Liver (tissue), 9 donors: ENCODE measurements around the gene FAM151A. TPM values are rescaled to one million over a fixed set of nuclear protein-coding genes. Genes with fewer than 3 reads are reported as not detected.

Source experiments
- DNase-seq: peaks from one replicate; pipeline ENCODE4 v3.0.0-alpha.2; 2017; ENCODE audit warnings: low spot score
- H3K27ac ChIP-seq, 2 donors: one replicate each; pipeline ENCODE4 v1.7.0; 2013; ENCODE audit warnings: inconsistent platforms in 2 of 2, low read length in 2 of 2, control low read depth in 1 of 2, low read depth in 1 of 2, mild to moderate bottlenecking in 1 of 2
- H3K27me3 ChIP-seq, 4 donors: one replicate each; pipeline versions ENCODE4 v1.6.1 to v1.7.0; 2013; ENCODE audit warnings: low read length in 3 of 4, inconsistent platforms in 1 of 4, mild to moderate bottlenecking in 1 of 4, moderate library complexity in 1 of 4; ENCODE audit not compliant: control insufficient read depth in 4 of 4, insufficient read depth in 4 of 4
- H3K36me3 ChIP-seq, 4 donors: one replicate each; pipeline versions ENCODE4 v1.6.1 to v1.7.0; 2013; ENCODE audit warnings: low read length in 3 of 4, mild to moderate bottlenecking in 3 of 4, low read depth in 1 of 4, moderate library complexity in 1 of 4; ENCODE audit not compliant: control insufficient read depth in 4 of 4, insufficient read depth in 3 of 4
- H3K4me1 ChIP-seq, 4 donors: one replicate each; pipeline versions ENCODE4 v1.6.1 to v1.7.0; 2013; ENCODE audit warnings: low read length in 3 of 4, mild to moderate bottlenecking in 3 of 4, moderate library complexity in 1 of 4; ENCODE audit not compliant: control insufficient read depth in 4 of 4, insufficient read depth in 4 of 4
- H3K4me3 ChIP-seq, 3 donors: one replicate each; pipeline versions ENCODE4 v1.6.1 to v1.7.0; 2013; ENCODE audit warnings: low read length in 3 of 3, control low read depth in 1 of 3, low read depth in 1 of 3, mild to moderate bottlenecking in 1 of 3
- H3K9ac ChIP-seq, 2 donors: one replicate each; pipeline ENCODE4 v1.7.0; 2013; ENCODE audit warnings: low read length in 2 of 2, mild to moderate bottlenecking in 2 of 2, moderate library complexity in 2 of 2, control low read depth in 1 of 2, low read depth in 1 of 2
- H3K9me3 ChIP-seq, 4 donors: one replicate each; pipeline versions ENCODE4 v1.6.1 to v1.7.0; 2013; ENCODE audit warnings: low read length in 3 of 4; ENCODE audit not compliant: control insufficient read depth in 4 of 4
- EGR1 ChIP-seq, 2 donors: IDR thresholded peaks; 2 replicates each; pipeline ENCODE4 v1.6.1; 2016 to 2018; ENCODE audit warnings: antibody characterized with exemption in 2 of 2, low read depth in 2 of 2
- GABPA ChIP-seq, 2 donors: IDR thresholded peaks in 1 of 2; conservative IDR thresholded peaks in 1 of 2; 2 replicates each; pipeline ENCODE4 v1.6.1; 2016; ENCODE audit warnings: antibody characterized with exemption in 2 of 2, mild to moderate bottlenecking in 1 of 2, moderate library complexity in 1 of 2
- HNF4A ChIP-seq, 2 donors: conservative IDR thresholded peaks; 2 replicates each; pipeline ENCODE4 v1.6.1; 2016; ENCODE audit warnings: antibody characterized with exemption in 2 of 2, mild to moderate bottlenecking in 2 of 2
- HNF4G ChIP-seq: IDR thresholded peaks from 2 replicates; pipeline ENCODE4 v1.6.1; 2016; ENCODE audit warnings: antibody characterized with exemption
- JUND ChIP-seq, 2 donors: IDR thresholded peaks; 2 replicates each; pipeline ENCODE4 v1.6.1; 2016; ENCODE audit warnings: antibody characterized with exemption in 2 of 2
- NR2F2 ChIP-seq: IDR thresholded peaks from 2 replicates; pipeline ENCODE4 v1.6.1; 2016; ENCODE audit warnings: antibody characterized with exemption
- RAD21 ChIP-seq, 2 donors: IDR thresholded peaks; 2 replicates each; pipeline ENCODE4 v1.6.1; 2016; ENCODE audit warnings: antibody characterized with exemption in 2 of 2, mild to moderate bottlenecking in 2 of 2
- RXRA ChIP-seq, 2 donors: IDR thresholded peaks; 2 replicates each; pipeline ENCODE4 v1.6.1; 2017 to 2018; ENCODE audit warnings: antibody characterized with exemption in 2 of 2, mild to moderate bottlenecking in 1 of 2
- TAF1 ChIP-seq: conservative IDR thresholded peaks from 2 replicates; pipeline ENCODE4 v1.6.1; 2016; ENCODE audit warnings: antibody characterized with exemption, mild to moderate bottlenecking
- YY1 ChIP-seq: IDR thresholded peaks from 2 replicates; pipeline ENCODE4 v1.6.1; 2016; ENCODE audit warnings: antibody characterized with exemption, mild to moderate bottlenecking
- WGBS: extraction: QIAGEN DNeasy Blood & Tissue Kit; methylation state at CpG from one replicate; pipeline ENCODE4 v1.1.7; 2013; 5-methylcytosine and 5-hydroxymethylcytosine counted together
- polyA plus RNA-seq, 2 donors: library from polyadenylated mRNA; stranded (reverse) in 1 of 2; unstranded in 1 of 2; fragments of 200-250 nt in 1 of 2; fragments of >200 nt in 1 of 2; fragmentation: Nextera tagmentation in 1 of 2; extraction: Ambion mirVana in 1 of 2; gene quantifications; one replicate each; pipeline versions ENCODE4 v1.2.1 to v1.2.3, GENCODE V29; 2013 to 2015
- total RNA-seq, 2 donors: library from RNA; depleted of rRNA; stranded (reverse); fragments of >200 nt; gene quantifications; one replicate each; pipeline ENCODE4 v1.2.3, GENCODE V29; 2014
- TF ChIP-seq, protein P1 (sequence below): IDR thresholded peaks from 2 replicates; pipeline ENCODE4 v1.6.1; 2016; ENCODE audit warnings: antibody characterized with exemption, mild to moderate bottlenecking
- TF ChIP-seq, protein P2 (sequence below): IDR thresholded peaks from 2 replicates; pipeline ENCODE4 v1.6.1; 2016; ENCODE audit warnings: antibody characterized with exemption
- TF ChIP-seq, protein P3 (sequence below): IDR thresholded peaks from 2 replicates; pipeline ENCODE4 v1.6.1; 2016; ENCODE audit warnings: antibody characterized with exemption
- TF ChIP-seq, protein P4 (sequence below): fragments of 150-350 bp; IDR thresholded peaks from 2 replicates; pipeline ENCODE4 v1.5.1; 2017; ENCODE audit warnings: improper control_type of control experiment, low read depth, low read length; ENCODE audit not compliant: missing input control
- donor health status: healthy.
- donor health status: healthy.
- donor health status: healthy.
- donor health status: healthy.
- donor health status: healthy.

The FAM151A gene
- total and polyA plus RNA-seq, 4 donors, result 1.5 to 25.1 (median 4.7) TPM

DNA sequence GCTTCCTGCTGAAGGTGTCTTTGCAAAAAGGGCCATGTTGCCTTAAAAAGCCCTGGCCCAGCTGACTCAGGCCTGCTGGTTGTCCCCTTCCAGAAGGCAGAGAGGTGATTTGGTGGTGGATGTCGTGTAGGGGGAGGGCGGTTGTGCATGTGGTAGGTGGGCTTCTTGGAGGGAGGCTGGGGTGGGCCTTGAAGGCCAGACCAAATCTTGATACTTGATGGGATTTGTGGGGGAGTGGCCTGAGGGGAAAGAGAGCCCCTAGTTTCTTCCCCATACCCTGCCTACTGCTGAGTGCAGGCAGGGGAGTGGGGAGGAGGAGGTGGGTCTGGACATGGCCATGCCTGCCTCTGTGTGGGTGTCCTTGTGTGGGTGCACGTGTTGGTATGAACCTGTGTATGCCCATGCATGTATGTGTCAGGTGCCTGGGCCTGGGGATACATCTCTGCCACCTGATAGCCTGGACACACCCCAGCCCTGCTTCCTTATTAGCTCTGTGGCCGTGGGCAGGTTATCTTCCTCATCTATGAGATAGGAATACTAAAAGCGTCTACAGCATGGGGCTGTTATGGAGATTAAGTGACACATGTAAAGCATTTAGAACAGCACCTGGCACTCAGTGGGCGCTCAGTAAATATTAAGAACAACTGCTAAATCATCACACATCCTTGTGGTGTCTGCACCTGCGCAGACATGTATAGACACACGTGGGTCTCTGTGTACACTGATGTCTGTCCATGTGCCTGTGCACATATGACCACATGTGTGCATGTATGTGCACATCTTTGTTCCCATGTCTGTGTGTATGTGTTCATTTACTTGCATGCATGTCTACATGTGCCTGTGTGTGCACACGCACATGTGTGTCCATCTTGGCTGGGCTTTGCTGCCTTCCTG is 17.0 kb downstream of the FAM151A start:
- Histone ChIP-seq H3K36me3 (peaks cover 0 to 9% (median under 1%) of the 10 kb centered on the region in 4 donors), H3K4me1 (no peaks in the 10 kb centered on the region), H3K4me3 (no peak overlapping the region), H3K9ac (no peak overlapping the region), H3K9me3 (no peaks in the 10 kb centered on the region), H3K27ac (no peak overlapping the region), H3K27me3 (no peaks in the 10 kb centered on the region)
- 90% methylated on average over 9 of the region's 9 CpGs for WGBS
- TF ChIP-seq TAF1 (no peak), EGR1 (IDR thresholded peaks at IDR 0.05; ENCODE audit: low read depth in 2 of 2) (no peak), RXRA (IDR thresholded peaks at IDR 0.05) (no peak), GABPA (IDR thresholded peaks at IDR 0.05 in 1 of 2, conservative IDR thresholded peaks at IDR 0.05 in 1 of 2) (no peak), YY1 (no peak), RAD21 (IDR thresholded peaks at IDR 0.05) (no peak), HNF4G (no peak), JUND (IDR thresholded peaks at IDR 0.05) (no peak), NR2F2 (no peak), HNF4A (conservative IDR thresholded peaks at IDR 0.05) (no peak)
- TF ChIP-seq, protein P1, sequence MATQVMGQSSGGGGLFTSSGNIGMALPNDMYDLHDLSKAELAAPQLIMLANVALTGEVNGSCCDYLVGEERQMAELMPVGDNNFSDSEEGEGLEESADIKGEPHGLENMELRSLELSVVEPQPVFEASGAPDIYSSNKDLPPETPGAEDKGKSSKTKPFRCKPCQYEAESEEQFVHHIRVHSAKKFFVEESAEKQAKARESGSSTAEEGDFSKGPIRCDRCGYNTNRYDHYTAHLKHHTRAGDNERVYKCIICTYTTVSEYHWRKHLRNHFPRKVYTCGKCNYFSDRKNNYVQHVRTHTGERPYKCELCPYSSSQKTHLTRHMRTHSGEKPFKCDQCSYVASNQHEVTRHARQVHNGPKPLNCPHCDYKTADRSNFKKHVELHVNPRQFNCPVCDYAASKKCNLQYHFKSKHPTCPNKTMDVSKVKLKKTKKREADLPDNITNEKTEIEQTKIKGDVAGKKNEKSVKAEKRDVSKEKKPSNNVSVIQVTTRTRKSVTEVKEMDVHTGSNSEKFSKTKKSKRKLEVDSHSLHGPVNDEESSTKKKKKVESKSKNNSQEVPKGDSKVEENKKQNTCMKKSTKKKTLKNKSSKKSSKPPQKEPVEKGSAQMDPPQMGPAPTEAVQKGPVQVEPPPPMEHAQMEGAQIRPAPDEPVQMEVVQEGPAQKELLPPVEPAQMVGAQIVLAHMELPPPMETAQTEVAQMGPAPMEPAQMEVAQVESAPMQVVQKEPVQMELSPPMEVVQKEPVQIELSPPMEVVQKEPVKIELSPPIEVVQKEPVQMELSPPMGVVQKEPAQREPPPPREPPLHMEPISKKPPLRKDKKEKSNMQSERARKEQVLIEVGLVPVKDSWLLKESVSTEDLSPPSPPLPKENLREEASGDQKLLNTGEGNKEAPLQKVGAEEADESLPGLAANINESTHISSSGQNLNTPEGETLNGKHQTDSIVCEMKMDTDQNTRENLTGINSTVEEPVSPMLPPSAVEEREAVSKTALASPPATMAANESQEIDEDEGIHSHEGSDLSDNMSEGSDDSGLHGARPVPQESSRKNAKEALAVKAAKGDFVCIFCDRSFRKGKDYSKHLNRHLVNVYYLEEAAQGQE, result no peak
- TF ChIP-seq, protein P2, sequence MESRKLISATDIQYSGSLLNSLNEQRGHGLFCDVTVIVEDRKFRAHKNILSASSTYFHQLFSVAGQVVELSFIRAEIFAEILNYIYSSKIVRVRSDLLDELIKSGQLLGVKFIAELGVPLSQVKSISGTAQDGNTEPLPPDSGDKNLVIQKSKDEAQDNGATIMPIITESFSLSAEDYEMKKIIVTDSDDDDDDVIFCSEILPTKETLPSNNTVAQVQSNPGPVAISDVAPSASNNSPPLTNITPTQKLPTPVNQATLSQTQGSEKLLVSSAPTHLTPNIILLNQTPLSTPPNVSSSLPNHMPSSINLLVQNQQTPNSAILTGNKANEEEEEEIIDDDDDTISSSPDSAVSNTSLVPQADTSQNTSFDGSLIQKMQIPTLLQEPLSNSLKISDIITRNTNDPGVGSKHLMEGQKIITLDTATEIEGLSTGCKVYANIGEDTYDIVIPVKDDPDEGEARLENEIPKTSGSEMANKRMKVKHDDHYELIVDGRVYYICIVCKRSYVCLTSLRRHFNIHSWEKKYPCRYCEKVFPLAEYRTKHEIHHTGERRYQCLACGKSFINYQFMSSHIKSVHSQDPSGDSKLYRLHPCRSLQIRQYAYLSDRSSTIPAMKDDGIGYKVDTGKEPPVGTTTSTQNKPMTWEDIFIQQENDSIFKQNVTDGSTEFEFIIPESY, result no peak
- TF ChIP-seq, protein P3, sequence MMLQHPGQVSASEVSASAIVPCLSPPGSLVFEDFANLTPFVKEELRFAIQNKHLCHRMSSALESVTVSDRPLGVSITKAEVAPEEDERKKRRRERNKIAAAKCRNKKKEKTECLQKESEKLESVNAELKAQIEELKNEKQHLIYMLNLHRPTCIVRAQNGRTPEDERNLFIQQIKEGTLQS, result no peak
- TF ChIP-seq, protein P4, sequence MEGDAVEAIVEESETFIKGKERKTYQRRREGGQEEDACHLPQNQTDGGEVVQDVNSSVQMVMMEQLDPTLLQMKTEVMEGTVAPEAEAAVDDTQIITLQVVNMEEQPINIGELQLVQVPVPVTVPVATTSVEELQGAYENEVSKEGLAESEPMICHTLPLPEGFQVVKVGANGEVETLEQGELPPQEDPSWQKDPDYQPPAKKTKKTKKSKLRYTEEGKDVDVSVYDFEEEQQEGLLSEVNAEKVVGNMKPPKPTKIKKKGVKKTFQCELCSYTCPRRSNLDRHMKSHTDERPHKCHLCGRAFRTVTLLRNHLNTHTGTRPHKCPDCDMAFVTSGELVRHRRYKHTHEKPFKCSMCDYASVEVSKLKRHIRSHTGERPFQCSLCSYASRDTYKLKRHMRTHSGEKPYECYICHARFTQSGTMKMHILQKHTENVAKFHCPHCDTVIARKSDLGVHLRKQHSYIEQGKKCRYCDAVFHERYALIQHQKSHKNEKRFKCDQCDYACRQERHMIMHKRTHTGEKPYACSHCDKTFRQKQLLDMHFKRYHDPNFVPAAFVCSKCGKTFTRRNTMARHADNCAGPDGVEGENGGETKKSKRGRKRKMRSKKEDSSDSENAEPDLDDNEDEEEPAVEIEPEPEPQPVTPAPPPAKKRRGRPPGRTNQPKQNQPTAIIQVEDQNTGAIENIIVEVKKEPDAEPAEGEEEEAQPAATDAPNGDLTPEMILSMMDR, result no peak
- no peak for DNase-seq
